ENCODE results near the gene SCRN1. TPM values are rescaled to one million over a fixed set of nuclear protein-coding genes. Genes with fewer than 3 reads are reported as not detected.

Gene SCRN1
- total and polyA plus RNA-seq, 2 of the 13 experiments (the other 11 are each of a cell fraction or from before 2014, with no cell fraction given): 43.2 to 49.8 TPM

- FAIRE-seq (no peak), DNase-seq (ENCODE audit: low spot score) (no peak), ATAC-seq (no peak)
- Histone ChIP-seq H3K79me2 (ENCODE audit: insufficient read depth, low read length) (peaks cover 2% of the 10 kb centered on the region), H3K27ac (ENCODE audit: extremely low read length, insufficient read depth, low read length) (no peak overlapping the region), H3K36me3 (replicated peaks in 1 of 2; ENCODE audit: control insufficient read depth in 1 of 2, insufficient read depth in 2 of 2, low read length in 2 of 2) (peaks cover 22 to 60% of the 10 kb centered on the region in 2 experiments), H3K27me3 (ENCODE audit: control insufficient read depth in 1 of 2, insufficient read depth in 2 of 2, low read length in 2 of 2) (no peaks in the 10 kb centered on the region), H2AFZ (ENCODE audit: low read length) (no peak overlapping the region), H3K9ac (ENCODE audit: insufficient read depth, low read depth, low read length) (no peak overlapping the region), H3K4me3 (replicated peaks in 1 of 3; ENCODE audit: insufficient read depth in 1 of 3, low read depth in 2 of 3, low read length in 3 of 3) (no peak overlapping the region), H3K4me1 (ENCODE audit: insufficient read depth, low read length) (no peaks in the 10 kb centered on the region), H3K4me2 (ENCODE audit: low read depth, low read length) (no peak overlapping the region), H3K9me3 (ENCODE audit: low read length) (no peaks in the 10 kb centered on the region), H4K20me1 (ENCODE audit: insufficient read depth, low read length) (peaks cover 2% of the 10 kb centered on the region; the same call in 1 of the 2 replicates)
- in situ Hi-C loops (cut with HindIII; ENCODE audit: extremely low pct_ligation_motif_present, low pct_unique_long_range_greater_than_20kb): no loop called here
- WGBS (ENCODE audit: low lambda C conversion rate): 96% methylated on average over 3 of the region's 3 CpGs
- TF ChIP-seq HOMEZ (CRISPR knock-in tag; IDR thresholded peaks at IDR 0.05; ENCODE audit: low read depth): no peak
- no peak for TF ChIP-seq DNMT3B (CRISPR knock-in tag; conservative IDR thresholded peaks at IDR 0.05)
- TF ChIP-seq ZNF607 (CRISPR knock-in tag; IDR thresholded peaks at IDR 0.05; ENCODE audit: borderline replicate concordance): no peak
- no peak for TF ChIP-seq TEF (CRISPR knock-in tag; IDR thresholded peaks at IDR 0.05)
- TF ChIP-seq TCF7L2 (IDR thresholded peaks at IDR 0.05; ENCODE audit: low read depth, low read length): no peak
- no peak for TF ChIP-seq HINFP (CRISPR knock-in tag; IDR thresholded peaks at IDR 0.05; ENCODE audit: low read depth)
- no peak for TF ChIP-seq ZEB1 (IDR thresholded peaks at IDR 0.05; ENCODE audit: insufficient replicate concordance, low read depth)
- no peak for TF ChIP-seq LRRFIP1 (CRISPR knock-in tag; conservative IDR thresholded peaks at IDR 0.05)
- no peak for TF ChIP-seq HIC2 (CRISPR knock-in tag; IDR thresholded peaks at IDR 0.05; ENCODE audit: low read depth)
- no peak for TF ChIP-seq ZNF597 (CRISPR knock-in tag; IDR thresholded peaks at IDR 0.05)
- TF ChIP-seq ISX (CRISPR knock-in tag; conservative IDR thresholded peaks at IDR 0.05): no peak
- no peak for TF ChIP-seq TCF7 (IDR thresholded peaks at IDR 0.05; ENCODE audit: low read depth)
- no TSS peak for BruUV-seq (replicated peaks)
- intact Hi-C loops (cut with micrococcal nuclease; ENCODE audit: unreplicated experiment): no loop called here
- POLR2A ChIA-PET: no interaction called here
- CTCF ChIA-PET (ENCODE audit: low intra/inter-chr PET ratio, low total read pairs): no interaction called here
Measured at GRCh38 chr7:29956487-29956836, 33.1 kb downstream of the SCRN1 start.

Measured in HepG2 (cell line).